Activated CD8-positive, alpha-beta T cell treated with anti-CD3 and anti-CD28 coated beads, Interleukin-2, amount 10 ng/mL, durations not matched to agents 7 days and 5 days (primary cell): ENCODE results near the gene DCUN1D4. TPM values are rescaled to one million over a fixed set of nuclear protein-coding genes. Genes with fewer than 3 reads are reported as not detected.
A peak's percentile ranks its signal among the peaks of the same experiment; 100 is the strongest.

ENCODE experiments used
- ATAC-seq: fragments of 150-1000 bp; cut with Tn5 transposase; one replicate; pipeline ENCODE4 v1.10.0; 2021; ENCODE audit warnings: moderate library complexity
- CTCF ChIA-PET: fragments of 350-600 bp; sonication (Branson Sonifier 250); formaldehyde crosslinking; loops from one replicate; lab custom pipeline; 2021; ENCODE audit warnings: antibody characterized with exemption; lab: Charles Lee
- POLR2A ChIA-PET: fragments of 350-600 bp; sonication (Branson Sonifier 250); formaldehyde crosslinking; loops from one replicate; lab custom pipeline; 2021; ENCODE audit warnings: antibody characterized with exemption; lab: Charles Lee
- DNase-seq: peaks from one replicate; pipeline ENCODE4 v3.0.0-alpha.2; 2020
- H3K27ac Mint-ChIP-seq: one replicate; pipeline ENCODE4 v1.8.0; 2021; ENCODE audit warnings: mild to moderate bottlenecking, mixed read lengths
- H3K27me3 Mint-ChIP-seq: one replicate; pipeline ENCODE4 v1.8.0; 2021; ENCODE audit warnings: low read depth, mixed read lengths
- H3K36me3 Mint-ChIP-seq: one replicate; pipeline ENCODE4 v1.8.0; 2021; ENCODE audit warnings: low read depth, mixed read lengths
- H3K4me1 Mint-ChIP-seq: one replicate; pipeline ENCODE4 v1.8.0; 2021; ENCODE audit warnings: low read depth, mixed read lengths
- H3K4me3 Mint-ChIP-seq: one replicate; pipeline ENCODE4 v1.8.0; 2021; ENCODE audit warnings: mild to moderate bottlenecking, mixed read lengths
- H3K9me3 Mint-ChIP-seq: one replicate; pipeline ENCODE4 v1.8.0; 2022; ENCODE audit warnings: mixed read lengths; ENCODE audit not compliant: insufficient read depth
- total RNA-seq, 2 experiments: library from RNA; stranded (reverse); gene quantifications; one replicate each; pipeline ENCODE4 v1.2.3, GENCODE V29; 2021

DCUN1D4 gene
- total RNA-seq, 2 experiments from 2014 or later = 31.9 to 34.9 TPM

GRCh38 chr4:51843309-51844152 is 578 bp downstream of the DCUN1D4 start:
- Mint-ChIP-seq H3K27me3 (peaks cover 2% of the 10 kb centered on the region), H3K9me3 (no peaks in the 10 kb centered on the region), H3K4me1 (peaks cover 17% of the 10 kb centered on the region), H3K36me3 (peaks cover 8% of the 10 kb centered on the region), H3K4me3 (peak overlapping the region; percentile 87), H3K27ac (peak overlapping the region; percentile 93)
- ChIA-PET POLR2A (no interaction called here), CTCF (interaction anchor here (0.8 to 2.4 kb wide), 9 partner anchors 8 to 183 kb away, joined by 3 to 10 read pairs (median 3); no protein-coding TSS in a partner anchor)
- peak; percentile 67 for DNase-seq
- ATAC-seq = peak; percentile 6

DNA sequence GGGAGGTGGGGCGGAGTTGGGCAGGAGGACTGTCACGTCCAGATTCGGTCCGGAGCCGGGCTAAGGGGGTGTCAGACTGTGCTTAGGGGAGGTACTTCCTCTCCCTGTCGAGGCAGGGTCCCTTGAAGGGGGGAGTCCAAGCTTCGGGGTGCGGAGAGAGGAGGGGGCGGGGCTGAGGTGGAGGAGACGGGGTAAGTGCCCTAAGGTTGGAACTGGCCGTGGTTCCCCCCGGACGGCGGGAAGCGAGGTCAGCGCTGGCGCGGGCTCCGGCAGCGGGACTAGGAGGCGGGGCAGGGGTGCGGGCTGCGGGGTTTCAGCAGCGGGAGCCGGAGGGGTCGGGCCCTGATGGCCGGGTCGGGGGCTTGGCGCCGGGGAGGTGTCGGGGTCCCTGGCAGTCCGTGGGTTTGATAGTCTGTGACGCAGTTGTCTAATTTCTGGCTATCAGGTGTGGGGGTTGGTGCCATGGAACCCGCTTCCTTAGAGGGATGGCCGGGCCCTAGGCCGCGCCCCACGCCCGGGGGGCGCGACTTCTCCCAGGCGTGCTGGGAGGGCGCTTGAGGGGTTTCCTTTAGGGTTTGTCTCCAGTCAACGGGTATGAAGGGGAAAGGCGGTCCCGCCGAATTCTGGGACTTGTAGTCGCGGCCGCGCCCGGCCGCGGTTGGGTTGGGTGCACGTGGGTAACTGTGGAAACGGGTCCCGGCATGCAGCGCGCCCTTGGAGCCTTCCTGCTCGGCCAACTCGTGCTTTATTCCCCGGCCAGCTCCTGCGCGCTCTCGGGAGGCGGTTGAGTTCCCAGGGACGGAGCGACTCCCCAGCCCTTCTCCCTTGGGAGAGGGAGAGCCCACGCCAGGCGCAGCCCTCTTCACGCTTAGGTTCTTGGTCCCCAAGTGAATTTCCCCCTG is 1.5 kb downstream of the DCUN1D4 start:
- POLR2A ChIA-PET = no interaction called here
- H3K4me1 Mint-ChIP-seq = peaks cover 17% of the 10 kb centered on the region
- H3K9me3 Mint-ChIP-seq = no peaks in the 10 kb centered on the region
- H3K36me3 Mint-ChIP-seq = peaks cover 12% of the 10 kb centered on the region
- peaks cover 2% of the 10 kb centered on the region for H3K27me3 Mint-ChIP-seq
- peak overlapping the region; percentile 87 for H3K4me3 Mint-ChIP-seq
- H3K27ac Mint-ChIP-seq = peak overlapping the region; percentile 77
- DNase-seq (peak; percentile 90), ATAC-seq (peak; percentile 41)
- CTCF ChIA-PET = no interaction called here

GRCh38 chr4:51845055-51845426 is 2.1 kb downstream of the DCUN1D4 start:
- Mint-ChIP-seq H3K9me3 (no peaks in the 10 kb centered on the region), H3K4me1 (peaks cover 17% of the 10 kb centered on the region), H3K4me3 (peak overlapping the region; percentile 87), H3K27ac (peak overlapping the region; percentile 77), H3K27me3 (peaks cover 2% of the 10 kb centered on the region), H3K36me3 (peaks cover 14% of the 10 kb centered on the region)
- no peak for ATAC-seq
- POLR2A ChIA-PET = no interaction called here
- CTCF ChIA-PET = no interaction called here
- DNase-seq = no peak

GRCh38 chr4:51845711-51846110 is 2.8 kb downstream of the DCUN1D4 start:
- CTCF ChIA-PET = interaction anchor here (0.9 kb wide), 1 partner anchor 50 kb away, joined by 3 read pairs; no protein-coding TSS in a partner anchor
- no peaks in the 10 kb centered on the region for H3K27me3 Mint-ChIP-seq
- POLR2A ChIA-PET = no interaction called here

GRCh38 chr4:51849430-51849829 is 6.5 kb downstream of the DCUN1D4 start:
- H3K4me1 Mint-ChIP-seq = peaks cover 25% of the 10 kb centered on the region
- no peaks in the 10 kb centered on the region for H3K9me3 Mint-ChIP-seq
- no peak overlapping the region for H3K4me3 Mint-ChIP-seq
- no peak for ATAC-seq
- ChIA-PET CTCF (no interaction called here), POLR2A (no interaction called here)
- H3K27me3 Mint-ChIP-seq = no peaks in the 10 kb centered on the region
- no peak for DNase-seq
- peaks cover 14% of the 10 kb centered on the region for H3K36me3 Mint-ChIP-seq
- no peak overlapping the region for H3K27ac Mint-ChIP-seq

More at GRCh38 chr4:51845711-51846110, 2.8 kb downstream of the DCUN1D4 start:
- DNase-seq (no peak), ATAC-seq (no peak)
- Mint-ChIP-seq H3K4me3 (no peak overlapping the region), H3K36me3 (peaks cover 14% of the 10 kb centered on the region), H3K27ac (no peak overlapping the region), H3K9me3 (no peaks in the 10 kb centered on the region), H3K4me1 (peaks cover 20% of the 10 kb centered on the region)

GRCh38 chr4:51850294-51850693 is 7.3 kb downstream of the DCUN1D4 start:
- H3K4me3 Mint-ChIP-seq = no peak overlapping the region
- DNase-seq (no peak), ATAC-seq (no peak)
- H3K27ac Mint-ChIP-seq = no peak overlapping the region
- POLR2A ChIA-PET = no interaction called here
- CTCF ChIA-PET = no interaction called here
- H3K27me3 Mint-ChIP-seq = no peaks in the 10 kb centered on the region
- peaks cover 19% of the 10 kb centered on the region for H3K4me1 Mint-ChIP-seq
- peaks cover 13% of the 10 kb centered on the region for H3K36me3 Mint-ChIP-seq
- H3K9me3 Mint-ChIP-seq = no peaks in the 10 kb centered on the region

DNA sequence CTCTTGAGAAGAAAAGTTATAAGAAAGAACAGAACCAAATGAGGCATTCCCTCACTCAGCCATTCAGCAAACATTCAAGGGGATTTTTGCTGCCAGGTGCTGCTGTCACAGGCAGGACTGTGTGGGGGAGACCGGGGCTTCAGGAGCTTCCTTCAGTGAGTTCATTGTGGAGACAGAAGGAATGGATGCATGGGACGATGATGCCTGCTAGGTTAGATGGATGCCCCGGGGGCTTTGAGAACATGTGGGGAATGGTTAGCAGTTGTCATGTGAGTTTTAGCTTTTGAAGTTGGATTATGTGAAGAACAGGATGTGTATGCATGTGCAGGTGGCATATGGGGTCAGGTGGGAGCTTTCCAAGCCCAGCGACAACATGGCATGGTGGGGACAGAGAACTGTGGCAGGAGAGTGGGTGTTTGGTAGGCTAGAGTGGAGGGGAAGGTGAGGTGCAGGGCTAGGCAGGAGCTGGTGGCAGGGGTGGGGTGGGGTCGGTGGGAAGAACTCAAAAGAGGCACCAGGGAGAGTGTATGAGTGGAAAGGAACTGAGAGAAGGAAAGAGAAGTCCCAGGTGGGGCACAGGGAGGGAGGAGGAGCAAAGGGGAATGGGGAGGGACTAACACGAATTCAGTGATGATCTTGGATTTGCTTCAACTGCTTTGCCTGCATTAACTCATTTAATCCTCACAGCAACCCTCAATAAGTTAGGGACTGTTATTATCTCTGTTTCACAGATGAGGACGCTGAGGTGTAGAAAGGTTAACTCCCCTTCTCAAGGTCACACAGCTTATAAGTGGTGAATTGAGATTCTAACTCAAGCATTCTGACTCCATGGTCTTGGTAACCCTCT is 8.4 kb downstream of the DCUN1D4 start:
- Mint-ChIP-seq H3K4me1 (peaks cover 15% of the 10 kb centered on the region), H3K36me3 (peaks cover 13% of the 10 kb centered on the region)
- CTCF ChIA-PET = interaction anchor here (1.0 kb wide), 1 partner anchor 8 kb away, joined by 3 read pairs; the partner anchor contains the start of gene DCUN1D4

GRCh38 chr4:51851937-51852290 is 9.0 kb downstream of the DCUN1D4 start:
- Mint-ChIP-seq H3K36me3 (peaks cover 12% of the 10 kb centered on the region), H3K4me3 (no peak overlapping the region), H3K27ac (no peak overlapping the region), H3K27me3 (no peaks in the 10 kb centered on the region), H3K9me3 (no peaks in the 10 kb centered on the region), H3K4me1 (peaks cover 15% of the 10 kb centered on the region)
- ChIA-PET CTCF (interaction anchor here (1.5 kb wide), 1 partner anchor 9 kb away, joined by 5 read pairs; the partner anchor contains the start of gene DCUN1D4), POLR2A (no interaction called here)
- DNase-seq (no peak), ATAC-seq (no peak)

More for the DNA sequence above, 8.4 kb downstream of the DCUN1D4 start:
- Mint-ChIP-seq H3K27me3 (no peaks in the 10 kb centered on the region), H3K9me3 (no peaks in the 10 kb centered on the region), H3K27ac (peak overlapping the region; percentile 18), H3K4me3 (no peak overlapping the region)
- ATAC-seq (no peak), DNase-seq (no peak)
- POLR2A ChIA-PET = no interaction called here

- POLR2A ChIA-PET = no interaction called here
- H3K4me1 Mint-ChIP-seq = peaks cover 13% of the 10 kb centered on the region
- CTCF ChIA-PET = interaction anchor here (1.5 kb wide), 1 partner anchor 10 kb away, joined by 5 read pairs; the partner anchor contains the start of gene DCUN1D4
Observed at GRCh38 chr4:51853027-51853682, 10.2 kb downstream of the DCUN1D4 start.

DNA sequence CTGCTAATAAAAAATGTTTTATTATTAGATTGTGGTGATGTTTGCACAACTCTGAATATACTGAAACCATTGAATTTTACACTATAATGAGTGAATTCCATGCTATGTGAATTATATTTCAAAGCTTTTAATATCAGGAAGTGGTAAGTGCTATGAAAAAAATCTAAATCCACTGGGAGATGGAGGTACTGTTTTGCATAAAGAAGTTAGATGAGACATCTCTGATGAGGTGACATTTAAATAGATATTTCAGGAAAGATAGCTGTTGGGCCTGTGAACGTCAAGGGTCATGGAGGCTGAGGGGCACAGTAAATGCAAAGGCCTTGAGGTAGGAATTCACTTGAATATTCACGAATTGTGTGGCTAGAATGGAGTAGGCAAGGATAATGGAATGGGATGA is 12.3 kb downstream of the DCUN1D4 start:
- Mint-ChIP-seq H3K27me3 (no peaks in the 10 kb centered on the region), H3K4me1 (peaks cover 12% of the 10 kb centered on the region)
- CTCF ChIA-PET = no interaction called here

More at GRCh38 chr4:51853027-51853682, 10.2 kb downstream of the DCUN1D4 start:
- H3K9me3 Mint-ChIP-seq = no peaks in the 10 kb centered on the region
- H3K4me3 Mint-ChIP-seq = no peak overlapping the region
- ATAC-seq = no peak
- peaks cover 18% of the 10 kb centered on the region for H3K36me3 Mint-ChIP-seq
- H3K27ac Mint-ChIP-seq = no peak overlapping the region
- H3K27me3 Mint-ChIP-seq = no peaks in the 10 kb centered on the region
- no peak for DNase-seq

GRCh38 chr4:51855751-51856150 is 12.8 kb downstream of the DCUN1D4 start:
- Mint-ChIP-seq H3K9me3 (no peaks in the 10 kb centered on the region), H3K36me3 (peaks cover 11% of the 10 kb centered on the region), H3K27me3 (no peaks in the 10 kb centered on the region), H3K4me1 (peaks cover 10% of the 10 kb centered on the region), H3K27ac (no peak overlapping the region), H3K4me3 (no peak overlapping the region)
- POLR2A ChIA-PET = no interaction called here
- DNase-seq (no peak), ATAC-seq (no peak)
- CTCF ChIA-PET = no interaction called here

More for the DNA sequence above, 12.3 kb downstream of the DCUN1D4 start:
- Mint-ChIP-seq H3K9me3 (no peaks in the 10 kb centered on the region), H3K4me3 (no peak overlapping the region), H3K27ac (no peak overlapping the region), H3K36me3 (peaks cover 11% of the 10 kb centered on the region)
- no peak for ATAC-seq
- POLR2A ChIA-PET = no interaction called here
- DNase-seq = no peak
